Measurements from ENCODE around the gene STARD9.
"Not testable (repeated sequence)": the region's sequence is repeated elsewhere in the genome, so short reads cannot be mapped to it uniquely, and the experiment has no call there.

Gene STARD9

GRCh38 chr15:42591238-42591934 is 16.0 kb downstream of the STARD9 start:
- no peak for DNase-seq

GRCh38 chr15:42592716-42593115 is 17.3 kb downstream of the STARD9 start:
- no peak for DNase-seq

DNA sequence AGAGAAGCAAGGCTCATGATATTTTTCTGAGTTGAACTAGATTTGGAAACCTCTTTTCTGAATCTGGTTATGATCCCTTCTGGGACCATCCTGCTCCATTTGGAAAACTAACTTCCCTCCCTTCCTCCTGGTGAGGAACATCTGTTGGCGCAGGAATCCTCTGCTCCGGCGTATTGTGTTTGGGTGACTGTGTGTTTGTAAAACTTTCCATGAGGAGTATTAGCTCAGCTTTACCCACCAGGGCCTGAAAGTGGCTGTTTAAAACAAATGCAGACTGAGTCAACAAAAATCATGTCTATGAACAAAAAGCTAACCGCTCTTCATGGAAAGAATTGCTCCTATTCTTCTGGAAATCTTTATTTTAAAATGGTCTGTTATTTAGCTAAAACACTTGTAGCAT is 17.7 kb downstream of the STARD9 start:
- no peak for DNase-seq

GRCh38 chr15:42594095-42594494 is 18.7 kb downstream of the STARD9 start:
- DNase-seq = no peak

DNA sequence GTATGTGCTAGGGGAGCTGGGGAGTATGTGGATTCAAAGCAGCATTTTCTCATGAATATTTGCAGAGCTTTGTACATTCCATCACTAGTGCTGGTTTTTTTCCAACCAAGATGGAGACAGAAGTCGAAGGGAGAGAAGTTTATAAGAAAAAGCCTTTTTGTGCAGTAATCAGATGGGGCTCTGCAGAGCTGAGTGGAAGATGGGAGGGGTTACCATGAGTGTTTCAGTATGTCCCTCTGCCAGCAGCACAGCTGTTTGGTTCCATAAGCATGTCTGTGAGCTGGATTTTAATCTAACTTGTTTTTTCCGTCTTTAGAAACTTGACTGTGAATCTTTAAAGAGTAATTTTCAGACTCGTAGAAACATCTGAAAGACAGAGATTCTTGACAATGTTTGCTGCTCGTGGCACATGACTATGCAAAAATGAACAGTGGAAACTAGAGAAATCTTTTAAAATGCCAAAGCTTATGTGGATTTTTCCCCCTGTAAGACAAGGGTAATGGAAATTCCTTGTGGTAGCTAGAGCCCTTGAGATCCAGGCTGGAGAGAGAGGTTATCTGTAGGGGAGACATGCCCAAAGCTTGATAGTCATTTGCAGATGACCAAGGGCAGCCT is 20.3 kb downstream of the STARD9 start:
- no peak for DNase-seq

- DNase-seq = not testable (repeated sequence)
Observed at GRCh38 chr15:42601316-42601715, 25.9 kb downstream of the STARD9 start.

GRCh38 chr15:42602501-42602900 is 27.1 kb downstream of the STARD9 start:
- DNase-seq = no peak

DNA sequence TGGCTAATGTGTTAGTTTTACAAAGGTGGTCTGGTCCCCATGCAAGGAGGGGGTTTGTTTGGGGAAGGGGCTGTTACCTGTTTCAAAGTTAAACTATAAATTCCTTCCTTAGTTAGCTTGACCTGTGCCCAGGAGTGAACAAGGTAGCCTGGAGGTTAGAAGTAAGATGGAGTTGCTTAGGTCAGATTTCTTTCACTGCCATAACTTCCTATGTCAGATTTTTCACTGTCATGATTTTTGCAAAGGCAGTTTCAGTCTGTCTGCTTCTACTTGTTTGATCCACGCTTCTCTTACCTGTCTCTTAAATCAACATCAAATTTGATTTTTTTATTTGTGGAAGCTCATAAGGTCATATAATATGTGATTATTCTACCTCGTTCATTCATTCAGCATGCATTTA is 28.6 kb downstream of the STARD9 start:
- DNase-seq = no peak

GRCh38 chr15:42604894-42605744 is 29.7 kb downstream of the STARD9 start:
- no peak for DNase-seq

- DNase-seq = no peak
Observed at GRCh38 chr15:42605796-42606195, 30.4 kb downstream of the STARD9 start.

DNA sequence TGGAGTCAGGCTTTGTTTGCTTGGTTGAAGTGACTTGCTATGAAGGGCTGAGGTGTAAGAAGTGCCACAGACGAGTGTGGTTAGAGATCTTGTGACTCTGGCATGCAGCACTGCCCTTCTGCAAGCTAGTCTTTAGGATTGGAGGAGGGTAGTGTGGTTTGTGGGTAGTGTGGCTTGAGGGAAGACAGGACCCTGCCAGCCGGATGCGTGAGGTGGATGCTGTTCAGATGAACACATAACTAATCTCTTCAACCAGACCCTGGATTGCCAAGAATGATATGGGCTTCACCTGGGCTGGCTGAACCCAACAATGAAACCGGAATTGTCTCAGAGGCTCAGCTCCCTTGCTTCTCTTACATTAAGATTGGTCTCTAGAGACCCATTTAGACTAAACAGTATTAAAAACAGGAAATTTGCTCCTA is 32.7 kb downstream of the STARD9 start:
- no peak for DNase-seq

- no peak for DNase-seq
Observed at GRCh38 chr15:42608752-42609488, 33.5 kb downstream of the STARD9 start.

DNA sequence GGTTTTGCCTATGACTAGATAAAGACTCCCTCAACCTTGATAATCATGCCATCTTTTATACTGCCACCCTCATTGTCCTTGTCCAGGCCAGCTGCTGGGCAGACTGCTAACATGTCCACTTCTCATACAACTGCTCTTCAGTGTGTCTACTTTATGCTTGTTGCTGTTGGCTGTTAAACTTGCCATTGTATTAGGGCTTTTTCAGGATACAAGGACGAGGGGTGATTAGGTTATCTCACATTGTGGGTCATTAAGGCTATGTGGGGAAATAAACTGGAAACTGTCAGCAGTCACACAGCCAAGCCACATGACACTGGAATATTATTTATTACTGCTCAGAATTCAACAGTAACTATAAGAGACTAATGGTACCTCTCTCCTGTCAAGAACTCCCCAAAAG is 36.1 kb downstream of the STARD9 start:
- DNase-seq = no peak

GRCh38 chr15:42612367-42612912 is 37.0 kb downstream of the STARD9 start:
- DNase-seq = no peak

- no peak for DNase-seq
Observed at GRCh38 chr15:42616107-42616506, 40.7 kb downstream of the STARD9 start.

DNA sequence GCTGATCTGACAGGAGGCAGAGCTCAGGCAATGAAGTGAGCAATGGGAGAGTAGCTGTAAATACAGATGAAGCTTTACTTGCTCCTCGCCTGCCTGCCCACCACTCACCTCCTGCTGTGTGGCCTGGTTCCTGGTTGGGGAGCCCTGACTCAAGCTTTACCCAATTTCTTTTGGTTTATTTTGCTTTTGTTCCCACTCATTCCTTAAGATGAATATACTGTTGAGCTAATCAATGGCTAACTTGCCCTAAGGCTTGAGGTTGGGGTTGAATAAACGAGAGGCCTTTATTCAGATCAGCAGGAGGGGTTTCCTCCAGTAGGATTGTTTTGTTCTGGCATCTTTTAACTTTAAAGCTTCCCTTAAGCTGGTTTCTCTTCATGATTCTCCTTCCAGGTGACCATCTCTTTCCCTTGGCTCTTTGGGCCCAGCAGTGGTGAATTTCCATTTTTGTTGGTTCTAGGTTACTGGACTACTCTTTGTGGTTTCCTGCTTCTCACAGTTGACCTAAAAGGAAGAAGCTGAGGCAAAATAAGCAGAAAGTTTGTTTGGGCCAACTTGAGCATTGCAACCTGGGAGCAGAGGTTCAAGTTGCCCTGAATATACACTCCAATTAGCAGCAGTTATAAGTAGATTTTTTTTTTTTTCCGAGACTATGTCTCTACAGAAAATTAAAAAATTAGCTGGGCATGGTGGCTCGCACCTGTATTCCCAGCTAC is 44.4 kb downstream of the STARD9 start:
- no peak for DNase-seq

- no peak for DNase-seq
Observed at GRCh38 chr15:42621386-42621785, 46.0 kb downstream of the STARD9 start.

DNA sequence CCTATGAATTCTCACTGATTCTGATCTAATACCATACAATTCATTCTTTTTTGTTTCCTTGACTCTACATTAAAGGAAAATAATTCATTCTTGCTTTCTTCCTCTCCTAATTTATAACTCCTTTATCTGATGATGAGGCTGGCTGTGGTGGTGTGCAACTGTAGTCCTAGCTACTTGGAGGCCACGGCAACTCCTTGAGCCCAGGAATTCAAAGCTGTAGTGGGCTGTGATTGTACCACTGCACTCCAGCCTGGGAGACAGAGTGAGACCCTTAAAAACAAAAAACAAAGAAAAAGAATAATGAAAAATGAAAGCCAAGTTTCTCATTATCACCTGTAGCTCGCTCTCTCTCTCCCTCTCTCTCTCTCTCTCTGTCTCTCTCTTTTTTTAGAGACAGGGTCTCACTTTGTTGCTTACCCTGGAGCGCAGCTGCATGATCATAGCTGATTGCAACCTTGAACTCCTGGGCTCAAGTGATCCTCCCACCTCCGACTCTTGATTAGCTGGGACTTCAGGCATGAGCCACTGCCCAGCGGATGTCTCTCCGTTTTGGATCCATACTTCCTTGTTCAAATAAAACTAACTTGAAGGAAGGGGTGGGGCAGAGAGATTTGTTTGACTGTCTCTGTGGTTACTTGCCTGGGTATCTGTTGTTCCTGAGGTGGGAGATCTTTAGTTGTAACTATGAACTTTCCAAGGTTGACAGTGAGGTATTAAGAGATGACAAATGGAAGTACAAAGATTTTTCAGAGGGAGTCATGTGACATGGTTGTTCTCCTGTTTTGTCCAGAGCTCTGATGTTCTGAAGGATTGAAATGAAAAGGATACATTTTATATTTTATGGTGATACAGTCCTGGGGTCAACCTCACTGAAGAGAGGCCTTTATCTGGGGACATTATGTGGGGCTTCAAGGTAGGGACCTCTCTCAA is 46.9 kb downstream of the STARD9 start:
- DNase-seq = no peak

DNA sequence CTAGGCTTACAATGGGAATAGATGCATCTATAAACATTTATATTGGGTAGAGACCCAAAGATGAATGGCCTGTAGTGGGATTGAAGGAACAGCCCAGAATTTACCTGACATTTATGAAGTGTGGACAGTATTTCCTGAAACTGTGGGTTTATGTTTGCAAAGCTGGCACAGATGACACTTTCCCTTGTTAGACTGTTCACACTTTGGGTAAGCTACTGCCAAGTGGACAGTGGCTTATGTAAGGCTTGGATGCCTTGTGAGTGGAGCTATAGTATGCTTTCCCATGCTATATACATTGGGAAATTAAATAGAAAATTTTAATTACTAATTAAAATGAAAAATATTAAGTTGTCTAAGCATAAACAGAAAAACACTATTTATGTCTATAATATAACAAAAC is 48.5 kb downstream of the STARD9 start:
- no peak for DNase-seq

GRCh38 chr15:42627485-42627884 is 52.1 kb downstream of the STARD9 start:
- DNase-seq = no peak

GRCh38 chr15:42628761-42629160 is 53.4 kb downstream of the STARD9 start:
- DNase-seq = no peak

All from NCI-H187 treated with DMSO at 0.1 percent for 48 hours (cell line).